CD4-positive, CD25-positive, alpha-beta regulatory T cell (primary cell): Measurements from ENCODE around the gene CPZ. TPM values are rescaled to one million over a fixed set of nuclear protein-coding genes. Genes with fewer than 3 reads are reported as not detected.

Experiments used
- ATAC-seq, 2 donors: fragments of 150-1000 bp; cut with Tn5 transposase; one replicate each; pipeline ENCODE4 v1.10.0; 2021; ENCODE audit warnings: low read depth in 2 of 2, moderate number of reproducible peaks in 2 of 2, moderate library complexity in 1 of 2
- DNase-seq, 3 donors: peaks; one replicate each; pipeline versions ENCODE4 v3.0.0 to v3.0.0-alpha.2; 2012 to 2022; ENCODE audit warnings: mixed read lengths in 1 of 3
- H3K27ac ChIP-seq: one replicate; pipeline ENCODE4 v1.7.0; 2013; ENCODE audit warnings: mild to moderate bottlenecking, low read length; ENCODE audit not compliant: insufficient read depth, poor library complexity, severe bottlenecking
- H3K27me3 ChIP-seq: one replicate; pipeline ENCODE4 v1.7.0; 2013; ENCODE audit warnings: low read length; ENCODE audit not compliant: control insufficient read depth, insufficient read depth
- H3K36me3 ChIP-seq: one replicate; pipeline ENCODE4 v1.7.0; 2013; ENCODE audit warnings: mild to moderate bottlenecking, low read length, moderate library complexity; ENCODE audit not compliant: control insufficient read depth, insufficient read depth
- H3K4me1 ChIP-seq: 2 replicates; pipeline ENCODE4 v1.7.0; 2013; ENCODE audit warnings: mild to moderate bottlenecking, low read length; ENCODE audit not compliant: insufficient read depth, control insufficient read depth, poor library complexity, severe bottlenecking
- H3K4me3 ChIP-seq: one replicate; pipeline ENCODE4 v1.7.0; 2013; ENCODE audit warnings: low read depth, mild to moderate bottlenecking, low read length, moderate library complexity
- H3K9me3 ChIP-seq, 2 experiments: 1 replicate in 1 of 2; 2 replicates in 1 of 2; pipeline ENCODE4 v1.7.0; 2013; ENCODE audit warnings: low read length in 2 of 2, mild to moderate bottlenecking in 1 of 2, moderate library complexity in 1 of 2; ENCODE audit not compliant: control insufficient read depth in 2 of 2
- H3K27ac Mint-ChIP-seq, 3 donors: one replicate each; pipeline ENCODE4 v1.8.0; 2020 to 2022; ENCODE audit warnings: mild to moderate bottlenecking in 3 of 3, mixed read lengths in 3 of 3, moderate library complexity in 2 of 3
- H3K27me3 Mint-ChIP-seq: one replicate; pipeline ENCODE4 v1.8.0; 2022; ENCODE audit warnings: mild to moderate bottlenecking, mixed read lengths
- H3K36me3 Mint-ChIP-seq: one replicate; pipeline ENCODE4 v1.8.0; 2020; ENCODE audit warnings: mixed read lengths
- H3K4me1 Mint-ChIP-seq, 4 donors: one replicate each; pipeline ENCODE4 v1.8.0; 2020 to 2022; ENCODE audit warnings: mixed read lengths in 4 of 4, mild to moderate bottlenecking in 1 of 4
- H3K4me3 Mint-ChIP-seq, 4 donors: one replicate each; pipeline ENCODE4 v1.8.0; 2020 to 2022; ENCODE audit warnings: mild to moderate bottlenecking in 4 of 4, mixed read lengths in 4 of 4, moderate library complexity in 3 of 4
- H3K9me3 Mint-ChIP-seq, 7 donors: one replicate each; pipeline ENCODE4 v1.8.0; 2020 to 2022; ENCODE audit warnings: mixed read lengths in 7 of 7, mild to moderate bottlenecking in 3 of 7, moderate library complexity in 2 of 7
- polyA plus RNA-seq, 4 donors: library from polyadenylated mRNA; unstranded; fragments of 300-500 nt; fragmentation: Illumina TruSeq; gene quantifications; one replicate each; pipeline ENCODE4 v1.2.3, GENCODE V29; 2021
- total RNA-seq: library from RNA; stranded (reverse); gene quantifications from one replicate; pipeline ENCODE4 v1.2.3, GENCODE V29; 2022

The CPZ gene
- total and polyA plus RNA-seq, 5 donors from 2014 or later = not detected

GRCh38 chr4:8559011-8559410 lies 33.6 kb upstream of the CPZ start:
- no peak overlapping the region for H3K27ac Mint-ChIP-seq
- no peaks in the 10 kb centered on the region for H3K36me3 Mint-ChIP-seq
- no peak for ATAC-seq

GRCh38 chr4:8559524-8560264 lies 32.9 kb upstream of the CPZ start:
- Histone ChIP-seq H3K9me3 (no peaks in the 10 kb centered on the region), H3K4me1 (no peaks in the 10 kb centered on the region), H3K4me3 (no peak overlapping the region), H3K27me3 (no peaks in the 10 kb centered on the region), H3K27ac (no peak overlapping the region), H3K36me3 (no peaks in the 10 kb centered on the region)
- no peaks in the 10 kb centered on the region for H3K36me3 Mint-ChIP-seq
- DNase-seq (no peak), ATAC-seq (no peak)
- peaks cover 8% of the 10 kb centered on the region for H3K27me3 Mint-ChIP-seq
- no peaks in the 10 kb centered on the region for H3K4me1 Mint-ChIP-seq
- H3K4me3 Mint-ChIP-seq = no peak overlapping the region
- H3K27ac Mint-ChIP-seq = no peak overlapping the region
- no peaks in the 10 kb centered on the region for H3K9me3 Mint-ChIP-seq

More at GRCh38 chr4:8559011-8559410, 33.6 kb upstream of the CPZ start:
- Histone ChIP-seq H3K27me3 (no peaks in the 10 kb centered on the region), H3K4me1 (no peaks in the 10 kb centered on the region), H3K27ac (no peak overlapping the region), H3K4me3 (no peak overlapping the region), H3K36me3 (no peaks in the 10 kb centered on the region), H3K9me3 (no peaks in the 10 kb centered on the region)
- Mint-ChIP-seq H3K27me3 (peaks cover 8% of the 10 kb centered on the region), H3K9me3 (no peaks in the 10 kb centered on the region), H3K4me3 (no peak overlapping the region), H3K4me1 (no peaks in the 10 kb centered on the region)
- DNase-seq = no peak

DNA sequence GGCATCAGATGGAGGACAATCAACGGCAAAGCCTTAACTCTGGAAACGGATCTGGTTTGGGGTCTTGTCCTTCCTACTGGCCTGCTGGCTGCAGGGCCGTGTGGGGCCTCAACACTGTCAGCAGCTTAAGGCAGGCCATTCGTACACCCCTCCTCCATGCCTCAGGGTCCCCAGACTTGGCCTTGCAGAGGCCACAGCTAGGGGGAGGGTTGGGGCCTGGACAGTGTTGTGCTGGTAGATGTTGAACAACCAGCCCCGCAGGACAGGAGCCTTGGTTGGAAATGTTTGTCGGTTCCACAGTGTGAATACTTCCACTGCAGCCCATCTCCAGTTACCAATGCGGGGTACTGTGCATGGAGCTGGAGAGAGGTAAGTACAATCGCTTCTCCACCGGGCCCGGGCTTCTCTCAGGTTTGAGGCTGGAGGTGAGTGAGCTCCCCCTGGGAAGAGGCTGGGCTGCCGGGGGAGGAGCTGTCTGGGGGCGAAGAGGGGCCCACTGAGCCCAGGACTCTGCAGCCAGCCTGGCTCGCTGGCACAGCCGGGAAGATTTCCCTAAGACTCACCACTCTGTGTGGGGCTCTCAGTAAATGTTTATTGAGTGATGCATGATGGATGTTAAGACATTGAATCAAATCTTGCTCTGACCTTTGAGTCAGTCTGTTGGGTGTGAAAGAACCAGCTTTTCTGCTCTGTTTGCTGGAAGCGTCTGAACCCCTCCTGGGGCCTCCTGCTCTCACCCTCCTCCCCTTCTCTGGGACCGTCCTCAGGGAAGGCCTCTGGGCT lies 32.1 kb upstream of the CPZ start:
- peaks cover 8% of the 10 kb centered on the region for H3K27me3 Mint-ChIP-seq

GRCh38 chr4:8564595-8564994 lies 28.0 kb upstream of the CPZ start:
- H3K9me3 Mint-ChIP-seq = no peaks in the 10 kb centered on the region
- H3K4me1 Mint-ChIP-seq = no peaks in the 10 kb centered on the region
- DNase-seq (no peak), ATAC-seq (no peak)
- H3K27me3 Mint-ChIP-seq = peaks cover 8% of the 10 kb centered on the region
- no peaks in the 10 kb centered on the region for H3K36me3 Mint-ChIP-seq
- Histone ChIP-seq H3K4me3 (no peak overlapping the region), H3K36me3 (no peaks in the 10 kb centered on the region), H3K27ac (no peak overlapping the region), H3K9me3 (no peaks in the 10 kb centered on the region), H3K27me3 (no peaks in the 10 kb centered on the region), H3K4me1 (no peaks in the 10 kb centered on the region)
- no peak overlapping the region for H3K4me3 Mint-ChIP-seq
- H3K27ac Mint-ChIP-seq = no peak overlapping the region

More for the DNA sequence above, 32.1 kb upstream of the CPZ start:
- Mint-ChIP-seq H3K36me3 (no peaks in the 10 kb centered on the region), H3K4me1 (no peaks in the 10 kb centered on the region), H3K27ac (no peak overlapping the region), H3K9me3 (no peaks in the 10 kb centered on the region), H3K4me3 (no peak overlapping the region)
- Histone ChIP-seq H3K4me1 (no peaks in the 10 kb centered on the region), H3K27me3 (no peaks in the 10 kb centered on the region), H3K9me3 (no peaks in the 10 kb centered on the region), H3K27ac (no peak overlapping the region), H3K4me3 (no peak overlapping the region), H3K36me3 (no peaks in the 10 kb centered on the region)
- DNase-seq (no peak), ATAC-seq (no peak)

- Mint-ChIP-seq H3K27me3 (peaks cover 1% of the 10 kb centered on the region), H3K4me3 (no peak overlapping the region), H3K4me1 (no peaks in the 10 kb centered on the region), H3K9me3 (no peaks in the 10 kb centered on the region), H3K36me3 (no peaks in the 10 kb centered on the region), H3K27ac (no peak overlapping the region)
- no peak overlapping the region for H3K4me3 ChIP-seq
- H3K4me1 ChIP-seq = no peaks in the 10 kb centered on the region
- H3K9me3 ChIP-seq = no peaks in the 10 kb centered on the region
- no peak overlapping the region for H3K27ac ChIP-seq
- ATAC-seq = no peak
- DNase-seq = no peak
- H3K27me3 ChIP-seq = no peaks in the 10 kb centered on the region
- no peaks in the 10 kb centered on the region for H3K36me3 ChIP-seq
Measured at GRCh38 chr4:8568068-8568668, 24.4 kb upstream of the CPZ start.

DNA sequence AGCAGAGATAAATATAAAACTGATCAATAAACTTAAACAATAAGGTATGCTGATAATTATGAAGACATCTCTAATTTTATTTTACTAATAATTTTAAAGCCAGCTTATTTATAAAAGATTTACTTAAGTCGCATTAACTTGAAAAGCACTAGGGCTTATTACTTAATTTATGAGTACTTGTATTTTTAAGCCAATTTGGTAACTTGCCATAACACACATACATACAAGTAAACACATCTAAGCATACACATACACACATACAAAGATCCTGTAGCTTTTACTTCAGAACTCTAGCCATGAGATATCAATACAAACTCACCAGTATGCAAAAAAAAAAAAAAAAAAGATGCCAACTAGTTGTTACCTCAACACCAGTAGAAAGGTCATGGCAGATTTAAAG lies 22.4 kb upstream of the CPZ start:
- Mint-ChIP-seq H3K27me3 (peaks cover 4% of the 10 kb centered on the region), H3K27ac (no peak overlapping the region), H3K4me1 (no peaks in the 10 kb centered on the region), H3K36me3 (no peaks in the 10 kb centered on the region), H3K9me3 (no peaks in the 10 kb centered on the region), H3K4me3 (no peak overlapping the region)
- Histone ChIP-seq H3K27me3 (no peaks in the 10 kb centered on the region), H3K4me3 (no peak overlapping the region), H3K36me3 (no peaks in the 10 kb centered on the region), H3K4me1 (no peaks in the 10 kb centered on the region), H3K9me3 (no peaks in the 10 kb centered on the region), H3K27ac (no peak overlapping the region)
- ATAC-seq (no peak), DNase-seq (no peak)

- H3K4me3 ChIP-seq = no peak overlapping the region
- H3K27ac ChIP-seq = no peak overlapping the region
- H3K9me3 Mint-ChIP-seq = peaks cover 0 to 2% (median 0%) of the 10 kb centered on the region in 7 donors
- no peaks in the 10 kb centered on the region for H3K4me1 ChIP-seq
- H3K27me3 Mint-ChIP-seq = peaks cover 7% of the 10 kb centered on the region
- no peaks in the 10 kb centered on the region for H3K27me3 ChIP-seq
- H3K36me3 Mint-ChIP-seq = no peaks in the 10 kb centered on the region
- no peak overlapping the region for H3K27ac Mint-ChIP-seq
- H3K9me3 ChIP-seq = no peaks in the 10 kb centered on the region
- DNase-seq = no peak
- no peaks in the 10 kb centered on the region for H3K4me1 Mint-ChIP-seq
- no peaks in the 10 kb centered on the region for H3K36me3 ChIP-seq
- no peak for ATAC-seq
- H3K4me3 Mint-ChIP-seq = no peak overlapping the region
Measured at GRCh38 chr4:8571702-8572685, 20.6 kb upstream of the CPZ start.
